ENCODE measurements around the gene PCSK1N.

- no peak for TF ChIP-seq CTCF (IDR thresholded peaks at IDR 0.05; ENCODE audit: poor library complexity)
- TF ChIP-seq EZH2 (IDR thresholded peaks at IDR 0.05; ENCODE audit: borderline replicate concordance): no peak
- no peak for TF ChIP-seq EZH2phosphoT487 (IDR thresholded peaks at IDR 0.05; ENCODE audit: low read depth, severe bottlenecking, unreplicated experiment)
Observed at GRCh38 chrX:48806081-48806480, 29.3 kb downstream of the PCSK1N start.

All from hepatocyte (in vitro differentiated cells).